Measurements from ENCODE around the gene IRAG1. TPM values are rescaled to one million over a fixed set of nuclear protein-coding genes. Genes with fewer than 3 reads are reported as not detected.
A peak's percentile ranks its signal among the peaks of the same experiment; 100 is the strongest.

Gene IRAG1
- total RNA-seq, 6 experiments from 2014 or later = 1.2 to 2.3 (median 1.4) TPM

- H3K27ac ChIP-seq = no peak overlapping the region
- intact Hi-C loops (cut with DNase I) = no loop called here
- no peak for TF ChIP-seq CTCF (IDR thresholded peaks at IDR 0.05)
- no peak for TF ChIP-seq POLR2A (IDR thresholded peaks at IDR 0.05)
These were observed 1.1 kb upstream of the IRAG1 start for GRCh38 chr11:10694486-10695239.

GRCh38 chr11:10692531-10693115, 932 bp downstream of the IRAG1 start:
- H3K27ac ChIP-seq = peak overlapping the region in 1 of 3 donors; percentile 14
- no peak for TF ChIP-seq POLR2A (IDR thresholded peaks at IDR 0.05)
- TF ChIP-seq CTCF (IDR thresholded peaks at IDR 0.05) = no peak
- H3K9me3 ChIP-seq = no peaks in the 10 kb centered on the region
- no peak for DNase-seq
- no peak for ATAC-seq
- no peaks in the 10 kb centered on the region for H3K4me1 ChIP-seq
- no peaks in the 10 kb centered on the region for H3K36me3 ChIP-seq
- peak overlapping the region in 2 of 3 donors; percentile 10 to 18 for H3K4me3 ChIP-seq
- 41% methylated on average over 3 of the region's 7 CpGs for WGBS (ENCODE audit: insufficient coverage, low coverage, low lambda C conversion rate, missing lambda C conversion rate)
- intact Hi-C loops (cut with DNase I) = no loop called here
- no peaks in the 10 kb centered on the region for H3K27me3 ChIP-seq

More at GRCh38 chr11:10694486-10695239, 1.1 kb upstream of the IRAG1 start:
- Histone ChIP-seq H3K27me3 (no peaks in the 10 kb centered on the region), H3K9me3 (no peaks in the 10 kb centered on the region), H3K36me3 (no peaks in the 10 kb centered on the region), H3K4me3 (no peak overlapping the region), H3K4me1 (no peaks in the 10 kb centered on the region)
- 25% methylated on average over 1 of the region's 4 CpGs for WGBS (ENCODE audit: insufficient coverage, low coverage, low lambda C conversion rate, missing lambda C conversion rate)
- ATAC-seq (no peak), DNase-seq (no peak)

GRCh38 chr11:10688401-10688800, 5.2 kb downstream of the IRAG1 start:
- H3K4me1 ChIP-seq = no peaks in the 10 kb centered on the region
- WGBS (ENCODE audit: insufficient coverage, low coverage, low lambda C conversion rate, missing lambda C conversion rate) = 94% methylated on average over 2 of the region's 2 CpGs
- TF ChIP-seq POLR2A (IDR thresholded peaks at IDR 0.05) = no peak
- no peak for TF ChIP-seq CTCF (IDR thresholded peaks at IDR 0.05)
- no peaks in the 10 kb centered on the region for H3K27me3 ChIP-seq
- no peaks in the 10 kb centered on the region for H3K36me3 ChIP-seq
- intact Hi-C loops (cut with DNase I) = no loop called here
- H3K9me3 ChIP-seq = no peaks in the 10 kb centered on the region
- no peak overlapping the region for H3K27ac ChIP-seq
- DNase-seq (no peak), ATAC-seq (no peak)
- no peak overlapping the region for H3K4me3 ChIP-seq

GRCh38 chr11:10686311-10686710, 7.2 kb downstream of the IRAG1 start:
- TF ChIP-seq CTCF (IDR thresholded peaks at IDR 0.05) = no peak
- no peak for TF ChIP-seq POLR2A (IDR thresholded peaks at IDR 0.05)
- ATAC-seq = no peak
- intact Hi-C loops (cut with DNase I) = no loop called here
- H3K27ac ChIP-seq = no peak overlapping the region
- H3K36me3 ChIP-seq = no peaks in the 10 kb centered on the region
- DNase-seq = no peak
- no peaks in the 10 kb centered on the region for H3K27me3 ChIP-seq
- H3K4me3 ChIP-seq = no peak overlapping the region
- no peaks in the 10 kb centered on the region for H3K9me3 ChIP-seq
- H3K4me1 ChIP-seq = no peaks in the 10 kb centered on the region
- WGBS (ENCODE audit: insufficient coverage, low coverage, low lambda C conversion rate, missing lambda C conversion rate) = no CpG with 5 or more reads among the region's 1 CpG

Measured in right lobe of liver (tissue), 6 donors.